RWPE1 (cell line): Measurements from ENCODE around the gene PTDSS2.

Experiments used
- CTCF ChIA-PET: fragments of 350-600 bp; sonication (Branson Sonifier 250); formaldehyde crosslinking; extraction: SDS; loops from one replicate; lab custom pipeline; 2021; lab: Yijun Ruan, JAX
- POLR2A ChIA-PET: fragments of 400-600 bp; formaldehyde crosslinking; extraction: SDS; loops from one replicate; lab custom pipeline; 2020; ENCODE audit warnings: antibody characterized with exemption; ENCODE audit not compliant: low non-redundant PET; lab: Yijun Ruan, JAX
- DNase-seq: peaks from one replicate; pipeline ENCODE4 v3.0.0; 2012; ENCODE audit warnings: low spot score
- H3K27ac ChIP-seq: fragments of 450-650 bp; 2 replicates; pipeline ENCODE4 v1.5.1; 2017
- TF ChIP-seq, protein P1 (sequence below): fragments of 450-650 bp; conservative IDR thresholded peaks from 2 replicates; pipeline ENCODE4 v1.5.1; 2017; ENCODE audit warnings: low read depth, mild to moderate bottlenecking

Gene PTDSS2

GRCh38 chr11:488062-488461, 38.0 kb downstream of the PTDSS2 start:
- TF ChIP-seq, protein P1, sequence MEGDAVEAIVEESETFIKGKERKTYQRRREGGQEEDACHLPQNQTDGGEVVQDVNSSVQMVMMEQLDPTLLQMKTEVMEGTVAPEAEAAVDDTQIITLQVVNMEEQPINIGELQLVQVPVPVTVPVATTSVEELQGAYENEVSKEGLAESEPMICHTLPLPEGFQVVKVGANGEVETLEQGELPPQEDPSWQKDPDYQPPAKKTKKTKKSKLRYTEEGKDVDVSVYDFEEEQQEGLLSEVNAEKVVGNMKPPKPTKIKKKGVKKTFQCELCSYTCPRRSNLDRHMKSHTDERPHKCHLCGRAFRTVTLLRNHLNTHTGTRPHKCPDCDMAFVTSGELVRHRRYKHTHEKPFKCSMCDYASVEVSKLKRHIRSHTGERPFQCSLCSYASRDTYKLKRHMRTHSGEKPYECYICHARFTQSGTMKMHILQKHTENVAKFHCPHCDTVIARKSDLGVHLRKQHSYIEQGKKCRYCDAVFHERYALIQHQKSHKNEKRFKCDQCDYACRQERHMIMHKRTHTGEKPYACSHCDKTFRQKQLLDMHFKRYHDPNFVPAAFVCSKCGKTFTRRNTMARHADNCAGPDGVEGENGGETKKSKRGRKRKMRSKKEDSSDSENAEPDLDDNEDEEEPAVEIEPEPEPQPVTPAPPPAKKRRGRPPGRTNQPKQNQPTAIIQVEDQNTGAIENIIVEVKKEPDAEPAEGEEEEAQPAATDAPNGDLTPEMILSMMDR, result no peak
- peak overlapping the region; percentile 51 for H3K27ac ChIP-seq
- DNase-seq, result no peak
- CTCF ChIA-PET, result no interaction called here
- POLR2A ChIA-PET, result no interaction called here

DNA sequence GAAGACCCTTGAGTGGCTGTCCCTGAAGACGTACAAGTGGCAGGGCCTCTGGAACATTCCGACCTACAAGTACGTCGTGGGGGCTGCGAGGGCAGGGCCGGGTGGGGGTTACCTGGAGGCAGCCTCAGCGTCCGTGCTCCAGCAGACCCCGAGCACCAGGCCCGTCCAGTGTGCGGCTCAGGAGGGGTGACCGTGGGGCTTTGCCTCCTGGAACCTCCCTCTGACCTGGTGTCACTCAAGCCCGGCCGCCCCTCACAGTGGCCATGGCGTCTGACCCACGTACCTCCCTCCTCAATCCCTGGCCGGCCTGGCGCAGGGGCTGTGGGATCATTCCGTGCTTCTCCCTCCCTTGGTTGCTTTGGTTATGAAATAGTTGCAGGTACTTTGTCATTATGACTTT, 38.5 kb downstream of the PTDSS2 start:
- ChIA-PET CTCF (no interaction called here), POLR2A (no interaction called here)
- peak overlapping the region; percentile 51 for H3K27ac ChIP-seq
- TF ChIP-seq, protein P1, result no peak
- no peak for DNase-seq

GRCh38 chr11:488992-489391, 38.9 kb downstream of the PTDSS2 start:
- peak overlapping the region; percentile 51 for H3K27ac ChIP-seq
- no peak for DNase-seq
- TF ChIP-seq, protein P1, result no peak
- CTCF ChIA-PET, result no interaction called here
- POLR2A ChIA-PET, result no interaction called here

- POLR2A ChIA-PET, result no interaction called here
- no peak for DNase-seq
- H3K27ac ChIP-seq, result peak overlapping the region; percentile 51
- CTCF ChIA-PET, result interaction anchor here (0.5 kb wide), 1 partner anchor 15 kb away, joined by 3 read pairs; no protein-coding TSS in a partner anchor
- TF ChIP-seq, protein P1, result no peak
Observed at GRCh38 chr11:489610-490185, 39.6 kb downstream of the PTDSS2 start.

GRCh38 chr11:490186-490929, 40.3 kb downstream of the PTDSS2 start:
- peak overlapping the region; percentile 51; the same call in 1 of the 2 replicates for H3K27ac ChIP-seq
- CTCF ChIA-PET, result interaction anchor here (0.5 kb wide), 1 partner anchor 14 kb away, joined by 3 read pairs; no protein-coding TSS in a partner anchor
- DNase-seq, result no peak
- POLR2A ChIA-PET, result no interaction called here
- TF ChIP-seq, protein P1, result no peak

DNA sequence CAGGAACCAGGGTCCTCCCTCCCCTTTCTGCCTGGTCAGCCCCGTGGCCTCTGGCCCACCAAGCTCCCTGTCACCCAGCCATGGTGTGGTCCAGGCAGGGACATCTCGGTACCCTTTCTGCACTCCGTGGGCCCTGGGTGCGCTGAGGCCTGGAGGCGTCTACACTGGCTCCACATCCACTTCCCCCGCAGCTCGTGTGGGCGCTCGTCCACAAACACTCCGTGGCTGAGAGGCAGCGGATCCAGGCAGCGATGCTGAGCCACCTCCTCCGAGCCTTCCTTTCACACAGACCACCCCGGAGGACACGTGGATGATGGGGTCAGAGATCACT, 40.8 kb downstream of the PTDSS2 start:
- DNase-seq, result no peak
- TF ChIP-seq, protein P1, result no peak
- CTCF ChIA-PET, result no interaction called here
- POLR2A ChIA-PET, result no interaction called here
- peak overlapping the region; percentile 51; the same call in 1 of the 2 replicates for H3K27ac ChIP-seq
